ENCODE results near the gene LPIN3.

Gene LPIN3

DNA sequence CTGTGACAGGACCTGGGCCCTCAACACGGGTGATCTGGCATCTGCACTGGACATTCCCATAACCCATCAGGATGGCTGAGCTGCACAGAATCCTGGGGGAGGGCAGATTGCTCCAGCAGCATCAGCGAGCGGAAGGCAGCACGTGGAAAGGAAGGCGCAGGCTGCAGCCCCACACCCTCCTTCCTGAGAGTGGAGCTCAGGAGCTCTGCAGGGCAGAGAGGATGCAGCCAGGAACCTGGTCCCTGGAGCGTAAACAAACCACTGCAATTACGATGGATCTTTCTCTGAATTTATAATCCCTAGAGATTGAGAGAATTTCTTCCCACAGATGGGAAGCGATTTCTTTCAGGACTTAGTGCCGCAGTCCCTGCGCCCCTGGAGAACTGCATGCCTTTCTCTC, 65.7 kb downstream of the LPIN3 start:
- TF ChIP-seq, protein P1, sequence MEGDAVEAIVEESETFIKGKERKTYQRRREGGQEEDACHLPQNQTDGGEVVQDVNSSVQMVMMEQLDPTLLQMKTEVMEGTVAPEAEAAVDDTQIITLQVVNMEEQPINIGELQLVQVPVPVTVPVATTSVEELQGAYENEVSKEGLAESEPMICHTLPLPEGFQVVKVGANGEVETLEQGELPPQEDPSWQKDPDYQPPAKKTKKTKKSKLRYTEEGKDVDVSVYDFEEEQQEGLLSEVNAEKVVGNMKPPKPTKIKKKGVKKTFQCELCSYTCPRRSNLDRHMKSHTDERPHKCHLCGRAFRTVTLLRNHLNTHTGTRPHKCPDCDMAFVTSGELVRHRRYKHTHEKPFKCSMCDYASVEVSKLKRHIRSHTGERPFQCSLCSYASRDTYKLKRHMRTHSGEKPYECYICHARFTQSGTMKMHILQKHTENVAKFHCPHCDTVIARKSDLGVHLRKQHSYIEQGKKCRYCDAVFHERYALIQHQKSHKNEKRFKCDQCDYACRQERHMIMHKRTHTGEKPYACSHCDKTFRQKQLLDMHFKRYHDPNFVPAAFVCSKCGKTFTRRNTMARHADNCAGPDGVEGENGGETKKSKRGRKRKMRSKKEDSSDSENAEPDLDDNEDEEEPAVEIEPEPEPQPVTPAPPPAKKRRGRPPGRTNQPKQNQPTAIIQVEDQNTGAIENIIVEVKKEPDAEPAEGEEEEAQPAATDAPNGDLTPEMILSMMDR (IDR thresholded peaks at IDR 0.05; ENCODE audit: low read depth, low read length), result no peak
- no peaks in the 10 kb centered on the region for H3K27me3 ChIP-seq (ENCODE audit: insufficient read depth, low read depth, severe bottlenecking)
- no peak overlapping the region for H3K4me3 ChIP-seq (ENCODE audit: low read depth, low read length)
- H3K36me3 ChIP-seq, result peaks cover 77% of the 10 kb centered on the region
- no peak overlapping the region for H3K27ac ChIP-seq
- no peaks in the 10 kb centered on the region for H3K9me3 ChIP-seq (ENCODE audit: severe bottlenecking)
- no peak for DNase-seq

DNA sequence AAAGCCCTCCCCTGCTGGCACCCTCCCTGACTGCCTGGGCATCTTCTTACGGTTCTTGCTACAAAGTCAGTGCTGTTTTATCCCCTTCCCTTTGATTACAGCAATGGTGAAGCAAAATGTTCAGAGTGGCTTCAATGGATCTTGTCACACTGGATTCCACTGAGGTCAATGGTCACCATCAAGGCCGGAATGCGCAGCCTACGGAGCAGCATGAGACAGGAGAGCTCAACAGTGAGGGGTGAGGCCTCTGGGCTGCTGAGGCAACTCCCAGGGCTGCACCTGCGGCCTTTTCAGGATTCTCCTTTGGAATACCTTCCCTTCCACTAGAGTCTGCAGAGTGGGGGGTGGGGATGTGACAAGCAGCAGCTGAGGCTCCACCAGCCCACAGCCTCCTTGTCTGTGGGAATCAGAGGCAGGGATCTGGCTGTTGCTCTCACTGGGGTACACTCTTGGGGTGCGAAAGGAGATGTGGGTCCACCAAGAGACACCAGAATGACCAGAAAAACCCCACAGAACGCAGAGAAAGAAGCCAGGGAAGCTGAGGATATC, 66.3 kb downstream of the LPIN3 start:
- DNase-seq, result no peak
- Histone ChIP-seq H3K9me3 (ENCODE audit: severe bottlenecking) (no peaks in the 10 kb centered on the region), H3K27me3 (ENCODE audit: insufficient read depth, low read depth, severe bottlenecking) (no peaks in the 10 kb centered on the region), H3K4me3 (ENCODE audit: low read depth, low read length) (no peak overlapping the region), H3K36me3 (peaks cover 82% of the 10 kb centered on the region), H3K27ac (no peak overlapping the region)
- TF ChIP-seq, protein P1 (IDR thresholded peaks at IDR 0.05; ENCODE audit: low read depth, low read length), result no peak

DNA sequence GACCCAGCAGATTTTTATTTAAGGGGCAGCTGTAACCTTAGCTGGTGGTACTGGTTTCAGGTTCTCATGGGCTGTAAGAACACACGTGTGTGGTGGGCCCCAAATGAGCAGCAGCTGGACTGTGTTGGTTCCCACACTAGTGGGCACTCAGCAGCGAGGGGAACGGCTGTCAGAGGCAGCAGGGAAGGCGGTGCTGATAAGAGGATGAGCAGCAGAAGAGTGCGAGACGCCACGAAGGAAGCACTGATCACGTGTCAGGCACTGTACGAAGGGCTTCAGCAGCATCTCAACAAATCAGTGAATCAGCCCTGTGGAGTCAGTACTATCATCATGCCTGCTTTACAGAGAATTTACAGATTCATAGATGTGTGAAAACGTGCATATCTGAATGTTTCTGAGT, 67.0 kb downstream of the LPIN3 start:
- H3K27me3 ChIP-seq (ENCODE audit: insufficient read depth, low read depth, severe bottlenecking), result no peaks in the 10 kb centered on the region
- H3K27ac ChIP-seq, result no peak overlapping the region
- no peak overlapping the region for H3K4me3 ChIP-seq (ENCODE audit: low read depth, low read length)
- TF ChIP-seq, protein P1 (IDR thresholded peaks at IDR 0.05; ENCODE audit: low read depth, low read length), result no peak
- DNase-seq, result peak; percentile 23
- no peaks in the 10 kb centered on the region for H3K9me3 ChIP-seq (ENCODE audit: severe bottlenecking)
- H3K36me3 ChIP-seq, result peaks cover 87% of the 10 kb centered on the region

DNA sequence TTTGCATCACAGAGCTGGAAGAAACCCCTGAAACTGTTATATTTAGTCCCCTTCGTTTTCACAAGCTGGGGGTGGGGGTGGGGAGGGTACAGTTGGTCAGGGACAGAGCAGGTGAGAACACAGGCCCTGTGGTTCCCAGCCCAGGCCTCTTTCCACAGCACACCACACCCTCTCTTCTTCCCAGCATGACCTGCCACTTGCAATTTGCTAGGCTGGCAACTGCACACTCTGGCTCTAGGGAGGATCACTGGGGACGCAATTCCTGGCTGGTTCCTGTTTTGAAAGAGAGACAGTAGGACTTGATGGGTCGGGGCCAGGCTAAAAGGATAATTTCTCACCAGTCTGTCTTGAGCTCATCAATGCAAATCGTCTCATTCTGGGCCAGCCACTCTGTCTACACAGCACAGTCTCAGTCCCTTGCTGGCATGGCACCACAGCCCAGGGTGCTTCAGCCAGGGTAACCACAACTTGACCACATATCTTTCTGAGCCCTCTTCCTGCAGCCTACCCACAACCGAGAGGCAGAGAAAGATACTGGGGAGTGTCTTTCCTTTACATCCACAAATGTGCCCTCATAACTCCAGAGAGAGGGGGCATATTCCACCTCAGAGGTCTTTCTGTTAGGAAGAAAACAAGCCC, 67.7 kb downstream of the LPIN3 start:
- no peak overlapping the region for H3K27ac ChIP-seq
- H3K9me3 ChIP-seq (ENCODE audit: severe bottlenecking), result no peaks in the 10 kb centered on the region
- no peak overlapping the region for H3K4me3 ChIP-seq (ENCODE audit: low read depth, low read length)
- H3K36me3 ChIP-seq, result peaks cover 90% of the 10 kb centered on the region
- no peaks in the 10 kb centered on the region for H3K27me3 ChIP-seq (ENCODE audit: insufficient read depth, low read depth, severe bottlenecking)
- TF ChIP-seq, protein P1 (IDR thresholded peaks at IDR 0.05; ENCODE audit: low read depth, low read length), result no peak
- DNase-seq, result no peak

DNA sequence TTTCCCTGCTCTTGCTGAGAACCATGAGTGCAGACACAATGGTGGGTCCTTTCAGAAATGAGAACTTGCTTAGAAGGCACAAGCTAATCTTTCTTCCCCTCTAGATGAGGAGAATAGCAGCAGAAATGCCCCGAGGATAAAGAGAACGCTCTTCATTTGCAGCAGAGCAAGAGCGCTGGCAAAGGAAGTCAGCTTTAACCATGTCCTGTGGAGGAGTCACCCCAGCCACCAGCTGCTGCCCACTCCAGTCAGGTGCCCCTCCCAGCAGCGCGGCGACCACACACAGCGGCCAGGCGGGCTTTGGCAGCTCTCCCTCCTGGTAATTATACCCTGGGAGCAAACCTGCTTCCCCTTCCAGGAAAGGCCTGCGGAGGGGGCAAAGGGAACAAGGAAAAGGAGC, 68.4 kb downstream of the LPIN3 start:
- Histone ChIP-seq H3K4me3 (ENCODE audit: low read depth, low read length) (no peak overlapping the region), H3K27me3 (ENCODE audit: insufficient read depth, low read depth, severe bottlenecking) (no peaks in the 10 kb centered on the region), H3K36me3 (peaks cover 90% of the 10 kb centered on the region), H3K27ac (no peak overlapping the region), H3K9me3 (ENCODE audit: severe bottlenecking) (no peaks in the 10 kb centered on the region)
- TF ChIP-seq, protein P1 (IDR thresholded peaks at IDR 0.05; ENCODE audit: low read depth, low read length), result no peak
- no peak for DNase-seq
